Hematopoietic multipotent progenitor cell treated with erythropoietin and hydrocortisone succinate and interleukin-3 and kit ligand, for 15 days (in vitro differentiated cells): ENCODE results near the gene SPATA32.
A peak's percentile ranks its signal among the peaks of the same experiment; 100 is the strongest.

ENCODE experiments used
- DNase-seq: peaks from one replicate; pipeline ENCODE4 v3.0.0-alpha.2; 2015; ENCODE audit warnings: low spot score

Gene SPATA32

GRCh38 chr17:45228763-45229539 is 32.9 kb downstream of the SPATA32 start:
- DNase-seq: no peak

DNA sequence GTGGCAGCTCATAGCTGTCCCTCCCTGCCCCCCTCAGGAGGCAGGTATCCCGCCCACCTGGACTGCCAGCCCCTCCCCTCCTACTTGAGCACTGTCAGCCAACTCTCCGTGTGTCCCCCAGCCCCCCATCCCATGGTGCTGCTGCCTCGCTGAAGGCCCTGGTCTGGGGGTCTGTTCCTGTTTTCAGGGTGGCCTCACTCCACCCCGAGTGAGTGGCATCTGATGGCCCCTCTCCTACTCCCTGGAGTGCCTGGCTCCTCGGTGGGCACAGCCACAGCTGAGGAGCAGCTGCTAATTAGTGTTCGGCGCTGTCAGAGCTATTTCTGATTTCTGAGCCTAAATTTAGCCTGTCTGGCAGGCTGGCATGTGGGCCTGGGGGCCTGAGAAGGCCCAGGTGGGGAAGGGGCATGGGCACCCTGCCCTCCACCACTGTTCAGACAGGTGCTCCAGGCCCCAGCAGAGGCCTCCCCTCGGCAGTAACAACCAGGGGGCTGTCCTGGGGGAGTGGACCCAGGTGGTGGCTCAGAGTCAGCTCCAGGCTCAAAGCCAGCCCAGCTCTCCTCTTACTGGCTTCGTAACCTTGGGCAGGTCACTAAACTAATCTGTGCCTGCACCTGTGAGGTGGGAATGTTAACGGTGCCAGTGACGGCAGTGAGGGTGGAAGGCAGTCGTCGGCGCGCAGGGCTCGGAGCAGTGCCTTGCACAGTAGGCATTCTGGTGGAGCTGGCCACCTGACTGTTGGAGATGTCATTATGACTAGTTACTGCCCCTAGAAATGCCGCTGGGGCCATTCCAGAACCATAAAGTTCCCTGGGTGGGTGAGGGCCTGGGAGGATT is 33.8 kb downstream of the SPATA32 start:
- DNase-seq: no peak

GRCh38 chr17:45227101-45227925 is 34.6 kb downstream of the SPATA32 start:
- peak; percentile 25 for DNase-seq

DNA sequence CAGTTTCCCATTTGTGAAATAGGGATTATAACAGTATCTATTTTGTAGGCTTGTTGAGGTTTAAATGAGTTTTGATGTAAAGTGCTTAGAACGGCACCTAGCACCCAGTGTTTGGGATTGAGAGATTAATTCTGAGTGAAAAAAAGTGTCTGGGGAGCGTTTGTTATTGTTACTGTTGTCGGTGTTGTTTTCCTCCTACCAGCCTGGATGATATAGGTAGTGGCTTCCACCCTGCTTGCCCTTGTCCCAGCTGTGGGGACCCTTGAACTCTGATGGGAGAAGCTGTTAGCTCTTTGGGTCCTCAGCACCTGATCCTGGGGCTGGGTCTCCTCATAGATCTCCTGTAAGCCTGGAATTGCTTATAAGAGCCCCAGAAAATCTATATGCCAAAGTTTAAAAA is 35.3 kb downstream of the SPATA32 start:
- DNase-seq: no peak

DNA sequence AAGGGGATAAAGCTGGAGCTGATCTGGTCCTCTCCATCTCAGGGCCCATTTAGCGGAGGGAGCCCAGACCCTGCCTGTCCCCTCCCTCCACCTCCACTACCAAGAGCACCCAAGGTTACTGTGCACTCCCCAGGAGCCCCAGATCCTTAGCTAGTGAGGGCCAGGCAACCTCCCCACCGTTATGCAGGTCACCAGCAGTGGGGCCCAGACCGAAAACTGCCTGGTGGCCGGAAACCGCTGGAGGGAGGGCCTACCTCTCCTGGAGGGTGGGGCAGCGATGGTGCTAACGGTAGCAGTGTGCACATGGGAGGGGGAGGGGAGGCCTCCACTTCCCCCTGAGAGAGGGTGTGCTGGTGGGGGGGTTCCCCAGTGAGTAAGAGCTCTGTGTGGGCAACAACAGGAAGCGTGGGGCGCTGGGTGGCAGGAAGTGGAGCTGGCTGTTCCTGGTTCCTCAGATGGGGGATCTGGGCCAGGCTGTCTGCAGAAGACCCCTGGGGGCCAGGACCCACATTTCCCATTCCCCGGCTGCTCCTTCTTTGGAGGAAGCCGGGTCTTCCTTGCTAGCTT is 35.8 kb downstream of the SPATA32 start:
- DNase-seq: no peak

- no peak for DNase-seq
These were observed 36.7 kb downstream of the SPATA32 start for GRCh38 chr17:45225051-45225700.

DNA sequence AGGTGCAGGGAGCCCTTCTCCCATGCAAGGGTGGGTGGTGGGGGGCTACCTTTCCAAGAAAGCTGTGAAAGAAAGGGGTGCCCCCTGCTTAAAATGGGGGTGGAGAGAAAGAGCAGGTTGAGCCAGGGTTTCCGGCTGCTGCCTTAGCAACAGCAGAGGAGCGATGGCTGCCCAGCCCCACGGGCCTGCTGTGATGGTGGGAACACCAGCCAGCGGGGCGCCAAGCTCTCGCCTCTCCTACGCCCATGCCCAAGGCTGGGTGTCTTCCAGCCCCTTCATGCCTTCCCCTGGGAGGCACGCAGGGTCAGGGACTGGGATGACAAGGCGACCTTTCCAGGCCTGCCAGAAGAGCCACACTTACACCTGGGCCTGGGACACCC is 37.2 kb downstream of the SPATA32 start:
- DNase-seq: no peak

- DNase-seq: no peak
These were observed 38.1 kb downstream of the SPATA32 start for GRCh38 chr17:45223539-45224528.

DNA sequence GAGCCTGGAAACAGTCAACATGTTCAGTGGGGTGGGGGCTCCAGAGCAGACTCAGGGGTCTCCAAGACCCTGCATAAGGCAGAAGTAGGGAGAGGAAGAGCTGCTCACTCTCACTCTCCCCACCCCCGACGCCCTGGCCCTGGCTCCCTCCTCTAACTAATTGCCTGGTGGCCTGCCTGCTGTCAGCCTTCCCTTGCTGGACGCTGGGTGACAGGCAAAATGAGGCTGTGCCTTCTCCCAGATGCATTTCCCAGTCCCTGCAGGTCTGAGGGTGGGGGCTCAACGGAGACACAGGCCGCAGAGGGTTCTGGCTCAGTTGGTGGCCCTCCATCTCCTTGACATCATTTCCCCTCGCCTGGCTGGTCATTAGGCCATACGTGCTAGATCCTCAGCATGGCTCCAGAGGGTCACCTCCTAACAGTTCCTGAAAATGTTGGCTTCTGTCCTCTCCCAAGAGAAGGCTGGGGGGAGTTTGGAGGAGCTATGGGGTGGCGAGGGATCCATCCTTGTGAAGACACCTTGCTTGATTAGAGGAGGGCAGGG is 38.8 kb downstream of the SPATA32 start:
- no peak for DNase-seq

DNA sequence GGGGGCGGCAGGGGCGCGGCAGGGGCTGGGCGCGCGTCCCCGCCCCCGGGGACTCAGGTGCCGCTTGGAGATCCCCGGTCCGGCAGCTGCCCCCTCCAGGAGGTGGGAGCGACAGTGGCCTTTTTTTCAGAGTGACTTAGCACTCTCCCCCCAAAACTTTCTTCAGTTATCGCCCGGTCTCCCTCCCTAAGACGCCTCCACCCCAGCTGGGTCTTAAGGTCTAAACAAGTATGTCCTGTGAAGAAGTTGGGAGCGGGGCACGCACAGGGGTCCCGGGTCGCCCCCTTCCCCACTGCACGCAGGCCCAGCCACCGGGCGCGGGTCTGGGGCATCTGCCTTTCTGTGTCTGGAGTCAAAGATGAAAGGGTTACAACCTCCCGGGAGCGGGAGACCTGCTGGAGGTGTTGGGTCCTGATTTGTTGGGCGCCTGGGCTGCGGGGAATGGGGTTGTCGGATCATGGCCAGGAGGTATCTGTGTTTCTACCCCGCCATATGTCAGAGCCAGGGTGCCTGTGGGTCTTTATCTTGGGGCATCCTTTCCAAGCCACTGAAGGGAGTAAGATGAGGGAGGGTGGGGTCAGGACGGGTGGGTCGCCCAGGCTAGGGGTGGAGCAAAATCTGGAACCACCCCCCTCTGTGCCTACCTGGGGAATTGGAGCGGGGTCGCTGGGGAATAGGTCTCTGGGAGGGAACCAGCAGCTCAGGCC is 39.5 kb downstream of the SPATA32 start:
- DNase-seq: no peak

DNA sequence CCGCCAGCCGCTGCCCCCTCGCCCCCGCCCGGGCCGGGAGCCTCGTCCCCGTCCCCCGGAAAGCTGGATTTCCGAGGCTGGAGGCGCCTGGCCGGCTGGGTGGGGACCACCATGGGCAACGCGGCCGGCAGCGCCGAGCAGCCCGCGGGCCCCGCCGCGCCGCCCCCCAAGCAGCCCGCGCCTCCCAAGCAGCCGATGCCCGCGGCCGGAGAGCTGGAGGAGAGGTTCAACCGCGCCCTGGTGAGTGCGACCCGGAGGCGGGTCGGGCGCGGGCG is 39.9 kb downstream of the SPATA32 start:
- DNase-seq: no peak

DNA sequence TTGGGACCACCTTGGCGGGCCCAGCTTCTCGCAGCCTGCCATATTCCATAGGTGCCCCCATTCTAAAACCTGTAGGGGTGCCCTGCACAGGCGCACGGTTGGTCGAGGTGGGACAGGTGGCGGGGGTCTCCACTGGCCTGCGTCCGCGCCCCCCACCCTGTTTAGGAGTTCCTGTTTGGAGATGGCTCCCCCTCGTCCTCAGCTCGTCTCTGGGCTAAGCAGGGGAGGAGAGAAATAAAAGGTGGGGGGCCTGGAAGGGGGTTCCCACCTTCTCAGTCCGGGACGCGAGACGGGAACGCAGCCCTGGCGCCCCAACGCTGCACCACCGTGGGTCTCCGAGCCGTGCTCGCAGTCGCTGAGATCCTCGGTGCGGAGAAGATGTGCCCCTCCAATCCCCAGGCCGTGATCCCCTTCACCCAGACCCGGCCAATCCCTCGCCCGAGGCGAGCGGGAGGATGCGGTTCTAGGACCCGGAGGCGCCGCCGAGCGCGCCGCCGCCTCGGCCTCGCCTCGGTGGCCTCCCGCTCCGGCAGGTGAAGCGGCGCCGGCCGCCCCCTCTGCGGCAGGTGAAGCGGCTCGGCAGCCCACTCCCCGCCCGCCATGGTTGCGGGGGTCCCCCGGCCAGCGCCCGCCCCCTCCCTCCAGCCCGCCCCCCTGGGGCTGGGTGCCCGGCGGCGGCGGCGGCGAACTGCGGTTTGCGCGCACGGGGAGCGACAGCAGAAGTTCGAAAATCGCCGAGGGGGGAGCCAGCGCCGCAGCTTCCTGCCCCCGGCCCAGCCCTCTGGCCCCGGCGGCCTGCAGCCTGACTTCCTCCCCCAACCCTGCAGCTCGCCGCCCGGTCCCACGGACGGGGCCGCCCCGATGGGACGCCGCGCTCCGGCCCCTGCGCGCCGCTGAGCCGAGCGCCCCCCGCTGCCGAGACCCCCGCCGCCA is 40.5 kb downstream of the SPATA32 start, which contains the start of gene FMNL1:
TSS of gene FMNL1 (plus strand) at position 805 of the 933 bp plus-strand sequence. CDS start 240 bp downstream, outside the sequence.
- no peak for DNase-seq

DNA sequence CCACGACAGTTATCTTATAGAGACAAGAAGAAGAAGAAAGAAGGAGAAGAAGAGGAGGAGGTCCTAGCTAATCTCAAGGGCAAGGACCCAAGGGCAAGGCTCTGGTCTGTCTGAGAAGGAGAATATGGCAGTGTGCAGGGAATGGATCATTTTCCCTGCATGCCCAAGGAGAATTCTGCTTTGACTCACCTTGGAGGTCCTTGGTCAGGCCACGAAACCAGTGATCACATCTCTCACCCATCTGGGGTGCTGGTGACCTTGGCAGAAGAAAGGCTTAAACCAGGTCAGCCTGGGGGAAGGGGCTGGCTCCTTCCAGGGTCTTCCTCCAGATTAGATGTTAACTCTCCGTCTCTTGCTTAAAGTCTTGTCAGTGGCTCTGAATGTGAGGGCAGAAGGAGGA is 41.8 kb downstream of the SPATA32 start:
- DNase-seq: no peak

DNA sequence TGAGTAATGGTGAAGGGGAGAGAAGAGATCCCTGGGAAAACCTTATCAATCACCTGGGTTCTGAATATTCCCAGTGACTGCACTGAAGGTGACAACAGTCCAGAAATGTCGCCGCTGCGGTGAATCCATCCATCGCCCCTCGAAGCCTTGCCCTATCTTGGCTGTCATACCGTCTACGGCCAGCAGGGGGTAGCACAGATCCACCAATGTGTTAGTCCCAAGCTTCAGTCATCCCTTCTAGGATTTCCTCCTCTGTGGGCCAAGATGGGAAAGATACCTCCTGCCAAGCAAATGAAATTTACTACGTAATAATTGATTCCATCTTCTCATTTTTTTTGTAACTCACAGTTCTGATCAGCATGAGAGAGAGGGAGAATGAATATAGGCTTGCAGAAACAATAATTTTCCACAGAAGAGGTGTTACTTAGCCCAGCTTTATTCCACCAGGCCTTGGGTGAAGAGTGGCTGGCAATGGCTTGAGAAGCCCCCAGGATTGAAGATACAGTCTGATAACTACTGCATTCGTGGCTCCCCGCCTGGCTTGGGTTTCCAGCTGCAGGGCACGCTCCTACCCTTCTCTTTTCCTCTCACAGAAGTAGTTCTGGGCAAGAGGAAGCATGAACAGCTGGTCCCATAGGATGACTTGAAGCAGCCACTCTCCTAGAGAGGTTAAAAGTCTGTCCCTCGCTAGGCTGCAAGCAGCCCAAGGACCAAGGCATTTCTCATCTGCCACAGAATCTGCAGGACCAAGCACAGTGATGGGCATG is 42.8 kb downstream of the SPATA32 start:
- peak; percentile 80 for DNase-seq
